Suprapubic skin (tissue), 3 donors: ENCODE results near the gene MAPKAPK3.

Experiments used
- CTCF ChIP-seq, 2 donors: fragments of 200-600 bp in 1 of 2; fragments of 450-650 bp in 1 of 2; sonication (generic) in 1 of 2; IDR thresholded peaks; one replicate each; pipeline ENCODE4 v1.5.1; 2016 to 2019; ENCODE audit warnings: antibody characterized with exemption in 2 of 2, mild to moderate bottlenecking in 1 of 2, moderate library complexity in 1 of 2
- EP300 ChIP-seq: sonication (generic); formaldehyde crosslinking; IDR thresholded peaks from one replicate; pipeline ENCODE4 v1.6.1; 2017; ENCODE audit warnings: antibody characterized with exemption

GRCh38 chr3:50616770-50617095 lies 218 bp upstream of the MAPKAPK3 start:
- no peak for TF ChIP-seq CTCF (IDR thresholded peaks at IDR 0.05)
- TF ChIP-seq EP300: no peak
